GM18519 (cell line): Measurements from ENCODE around the gene HEATR9.
A peak's percentile ranks its signal among the peaks of the same experiment; 100 is the strongest.

Source experiments
- ATAC-seq: cut with Tn5 transposase; IDR thresholded peaks from one replicate; pipeline ENCODE4 v1.9.1; 2021; ENCODE audit warnings: mild to moderate bottlenecking, moderate library complexity; ENCODE audit not compliant: unreplicated experiment, low FRiP score

Gene HEATR9

GRCh38 chr17:35895636-35896587 lies 27.2 kb upstream of the HEATR9 start:
- ATAC-seq, result no peak

GRCh38 chr17:35894206-35894605 lies 25.5 kb upstream of the HEATR9 start:
- no peak for ATAC-seq

- no peak for ATAC-seq
Measured at GRCh38 chr17:35893751-35894150, 25.1 kb upstream of the HEATR9 start.

- no peak for ATAC-seq
Measured at GRCh38 chr17:35892091-35893035, 23.7 kb upstream of the HEATR9 start.

- ATAC-seq, result no peak
Measured at GRCh38 chr17:35891269-35891668, 22.6 kb upstream of the HEATR9 start.

GRCh38 chr17:35890774-35891155 lies 22.1 kb upstream of the HEATR9 start:
- no peak for ATAC-seq

- ATAC-seq, result no peak
Measured at GRCh38 chr17:35889818-35890773, 21.4 kb upstream of the HEATR9 start.

GRCh38 chr17:35889241-35889640 lies 20.6 kb upstream of the HEATR9 start:
- no peak for ATAC-seq

GRCh38 chr17:35879773-35880654 lies 11.3 kb upstream of the HEATR9 start, which contains the start of gene CCL5:
TSS of gene CCL5 (minus strand) at chr17:35880360.
- ATAC-seq, result peak; percentile 73

GRCh38 chr17:35878361-35878760 lies 9.7 kb upstream of the HEATR9 start:
- ATAC-seq, result no peak

GRCh38 chr17:35877345-35878029 lies 8.8 kb upstream of the HEATR9 start:
- ATAC-seq, result no peak

- ATAC-seq, result no peak
Measured at GRCh38 chr17:35876534-35876933, 7.8 kb upstream of the HEATR9 start.

GRCh38 chr17:35875800-35876139 lies 7.1 kb upstream of the HEATR9 start:
- ATAC-seq, result no peak

GRCh38 chr17:35875072-35875799 lies 6.5 kb upstream of the HEATR9 start:
- ATAC-seq, result no peak

GRCh38 chr17:35872196-35872980 lies 3.7 kb upstream of the HEATR9 start:
- no peak for ATAC-seq

GRCh38 chr17:35870906-35871819 lies 2.5 kb upstream of the HEATR9 start:
- no peak for ATAC-seq
